ENCODE data around the gene PTK6. TPM values are rescaled to one million over a fixed set of nuclear protein-coding genes. Genes with fewer than 3 reads are reported as not detected.

Gene PTK6
- total and polyA plus RNA-seq, 2 of the 13 experiments (the other 11 are each of a cell fraction or from before 2014, with no cell fraction given): 0.08 TPM; not detected in 1

- TF ChIP-seq, protein P1, sequence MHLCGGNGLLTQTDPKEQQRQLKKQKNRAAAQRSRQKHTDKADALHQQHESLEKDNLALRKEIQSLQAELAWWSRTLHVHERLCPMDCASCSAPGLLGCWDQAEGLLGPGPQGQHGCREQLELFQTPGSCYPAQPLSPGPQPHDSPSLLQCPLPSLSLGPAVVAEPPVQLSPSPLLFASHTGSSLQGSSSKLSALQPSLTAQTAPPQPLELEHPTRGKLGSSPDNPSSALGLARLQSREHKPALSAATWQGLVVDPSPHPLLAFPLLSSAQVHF (CRISPR knock-in tag; IDR thresholded peaks at IDR 0.05): no peak
- TF ChIP-seq HDAC2 (CRISPR knock-in tag; IDR thresholded peaks at IDR 0.05) (no peak), HNRNPLL (IDR thresholded peaks at IDR 0.05; ENCODE audit: low read depth, low read length, poor library complexity, severe bottlenecking) (peak; percentile 2), ZSCAN9 (CRISPR knock-in tag; IDR thresholded peaks at IDR 0.05; ENCODE audit: borderline replicate concordance) (no peak), ZNF567 (CRISPR knock-in tag; IDR thresholded peaks at IDR 0.05; ENCODE audit: borderline replicate concordance) (no peak), ZMAT5 (CRISPR knock-in tag; IDR thresholded peaks at IDR 0.05; ENCODE audit: borderline replicate concordance, low read depth) (0 out of 2 replicates have a peak, but pooled peaks have one; percentile 65), JARID2 (CRISPR knock-in tag; IDR thresholded peaks at IDR 0.05; ENCODE audit: insufficient replicate concordance) (no peak), ZFX (CRISPR knock-in tag; IDR thresholded peaks at IDR 0.05; ENCODE audit: low read depth) (peak; percentile 56), ZNF230 (CRISPR knock-in tag; IDR thresholded peaks at IDR 0.05) (0 out of 2 replicates have a peak, but pooled peaks have one; percentile 56), ZMAT3 (CRISPR knock-in tag; conservative IDR thresholded peaks at IDR 0.05) (no peak), TCF7L2 (IDR thresholded peaks at IDR 0.05; ENCODE audit: low read depth, low read length) (no peak), ZNF225 (CRISPR knock-in tag; IDR thresholded peaks at IDR 0.05) (no peak), ZNF580 (CRISPR knock-in tag; IDR thresholded peaks at IDR 0.05; ENCODE audit: borderline replicate concordance, low read depth) (no peak), ZFP91 (CRISPR knock-in tag; IDR thresholded peaks at IDR 0.05; ENCODE audit: borderline replicate concordance) (peak; percentile 41; the same call in 1 of the 2 replicates), MTF1 (CRISPR knock-in tag; IDR thresholded peaks at IDR 0.05) (no peak)
- TF ChIP-seq, protein P2, sequence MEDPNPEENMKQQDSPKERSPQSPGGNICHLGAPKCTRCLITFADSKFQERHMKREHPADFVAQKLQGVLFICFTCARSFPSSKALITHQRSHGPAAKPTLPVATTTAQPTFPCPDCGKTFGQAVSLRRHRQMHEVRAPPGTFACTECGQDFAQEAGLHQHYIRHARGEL (CRISPR knock-in tag; IDR thresholded peaks at IDR 0.05): no peak
- TF ChIP-seq, protein P3, sequence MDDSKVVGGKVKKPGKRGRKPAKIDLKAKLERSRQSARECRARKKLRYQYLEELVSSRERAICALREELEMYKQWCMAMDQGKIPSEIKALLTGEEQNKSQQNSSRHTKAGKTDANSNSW (CRISPR knock-in tag; IDR thresholded peaks at IDR 0.05; ENCODE audit: borderline replicate concordance): no peak
- TF ChIP-seq, protein P4, sequence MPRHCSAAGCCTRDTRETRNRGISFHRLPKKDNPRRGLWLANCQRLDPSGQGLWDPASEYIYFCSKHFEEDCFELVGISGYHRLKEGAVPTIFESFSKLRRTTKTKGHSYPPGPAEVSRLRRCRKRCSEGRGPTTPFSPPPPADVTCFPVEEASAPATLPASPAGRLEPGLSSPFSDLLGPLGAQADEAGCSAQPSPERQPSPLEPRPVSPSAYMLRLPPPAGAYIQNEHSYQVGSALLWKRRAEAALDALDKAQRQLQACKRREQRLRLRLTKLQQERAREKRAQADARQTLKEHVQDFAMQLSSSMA (CRISPR knock-in tag; IDR thresholded peaks at IDR 0.05): no peak
- TF ChIP-seq, protein P5, sequence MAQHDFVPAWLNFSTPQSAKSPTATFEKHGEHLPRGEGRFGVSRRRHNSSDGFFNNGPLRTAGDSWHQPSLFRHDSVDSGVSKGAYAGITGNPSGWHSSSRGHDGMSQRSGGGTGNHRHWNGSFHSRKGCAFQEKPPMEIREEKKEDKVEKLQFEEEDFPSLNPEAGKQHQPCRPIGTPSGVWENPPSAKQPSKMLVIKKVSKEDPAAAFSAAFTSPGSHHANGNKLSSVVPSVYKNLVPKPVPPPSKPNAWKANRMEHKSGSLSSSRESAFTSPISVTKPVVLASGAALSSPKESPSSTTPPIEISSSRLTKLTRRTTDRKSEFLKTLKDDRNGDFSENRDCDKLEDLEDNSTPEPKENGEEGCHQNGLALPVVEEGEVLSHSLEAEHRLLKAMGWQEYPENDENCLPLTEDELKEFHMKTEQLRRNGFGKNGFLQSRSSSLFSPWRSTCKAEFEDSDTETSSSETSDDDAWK (CRISPR knock-in tag; IDR thresholded peaks at IDR 0.05): no peak
Observed at GRCh38 chr20:63540417-63541186, 3.4 kb upstream of the PTK6 start (continued).

Measured in HepG2 (cell line).